HCT116 (cell line): ENCODE results near the gene POLD2. TPM values are rescaled to one million over a fixed set of nuclear protein-coding genes. Genes with fewer than 3 reads are reported as not detected.

ENCODE experiments used
- ATAC-seq: fragments of 200-7000 bp; cut with Tn5 transposase; 2 replicates; pipeline ENCODE4 v1.9.1; 2020; ENCODE audit warnings: mild to moderate bottlenecking, moderate library complexity
- BruUV-seq: library from RNA; stranded (reverse); fragments of 400-500 nt; replicated peaks from 2 replicates; lab custom pipeline; 2021; lab: Mats Ljungman, UMichigan
- CTCF ChIA-PET: fragments of 300-600 bp; sonication (Branson Sonifier 250); formaldehyde crosslinking; loops from one replicate; lab custom pipeline; 2021; ENCODE audit warnings: antibody characterized with exemption; lab: Charles Lee
- POLR2A ChIA-PET: fragments of 300-600, 350-600 bp; sonication (Branson Sonifier 250); formaldehyde crosslinking; loops from one replicate; lab custom pipeline; 2021; ENCODE audit warnings: antibody characterized with exemption; lab: Charles Lee
- RAD21 ChIA-PET, 2 experiments: fragments of 300-600 bp; sonication (Branson Sonifier 250); formaldehyde crosslinking; loops; one replicate each; lab custom pipeline; 2023; ENCODE audit warnings: low total read pairs in 2 of 2; ENCODE audit not compliant: uncharacterized antibody in 2 of 2, unreplicated experiment in 2 of 2, low non-redundant PET in 1 of 2; lab: Charles Lee
- DNase-seq: peaks from one replicate; pipeline ENCODE4 v3.0.0-alpha.2; 2010; ENCODE audit warnings: low read depth, low spot score
- H2AFZ ChIP-seq: fragments of 200-600 bp; shearing (Covaris generic), sonication (generic); 2 replicates; pipeline ENCODE4 v1.6.1; 2017; ENCODE audit warnings: low read depth, mixed run types, mixed read lengths, antibody characterized with exemption, low read length; ENCODE audit not compliant: poor library complexity, severe bottlenecking
- H3K27ac ChIP-seq: 2 replicates; pipeline ENCODE4 v1.5.1; 2012; ENCODE audit warnings: low read depth, low read length
- H3K27me3 ChIP-seq: fragments of 200-600 bp; sonication (generic); 2 replicates; pipeline ENCODE4 v1.6.1; 2016; ENCODE audit warnings: mixed run types, low read length, mixed read lengths; ENCODE audit not compliant: insufficient read depth
- H3K36me3 ChIP-seq, 2 experiments: fragments of 200-500 bp in 1 of 2; fragments of 200-600 bp in 1 of 2; sonication (Bioruptor generic) in 1 of 2; sonication (generic) in 1 of 2; 2 replicates each; pipeline versions ENCODE4 v1.5.1 to v1.6.1; 2014 to 2016; ENCODE audit warnings: low read length in 2 of 2, inconsistent platforms in 1 of 2, mixed read lengths in 1 of 2, mixed run types in 1 of 2; ENCODE audit not compliant: insufficient read depth in 2 of 2, control insufficient read depth in 1 of 2
- H3K4me1 ChIP-seq, 2 experiments: fragments of 200-600 bp in 1 of 2; sonication (generic) in 1 of 2; 2 replicates each; pipeline versions ENCODE4 v1.5.1 to v1.6.1; 2012 to 2017; ENCODE audit warnings: low read length in 2 of 2, inconsistent platforms in 1 of 2, mild to moderate bottlenecking in 1 of 2, mixed read lengths in 1 of 2, mixed run types in 1 of 2, moderate library complexity in 1 of 2; ENCODE audit not compliant: insufficient read depth in 2 of 2, control insufficient read depth in 1 of 2
- H3K4me2 ChIP-seq: fragments of 200-600 bp; sonication (generic); 2 replicates; pipeline ENCODE4 v1.6.1; 2017; ENCODE audit warnings: mixed run types, low read length, mixed read lengths
- H3K4me3 ChIP-seq, 2 experiments: fragments of 200-600 bp in 1 of 2; sonication (generic) in 1 of 2; replicated peaks in 1 of 2; 2 replicates each; pipeline ENCODE4 v1.5.1; 2011 to 2016; ENCODE audit warnings: low read length in 2 of 2, control low read depth in 1 of 2, low read depth in 1 of 2, mild to moderate bottlenecking in 1 of 2, mixed read lengths in 1 of 2, mixed run types in 1 of 2
- H3K79me2 ChIP-seq: fragments of 200-600 bp; sonication (generic); 2 replicates; pipeline ENCODE4 v1.6.1; 2017; ENCODE audit warnings: mild to moderate bottlenecking, mixed run types, low read length, moderate library complexity, mixed read lengths; ENCODE audit not compliant: insufficient read depth
- H3K9ac ChIP-seq: fragments of 200-600 bp; sonication (generic); 2 replicates; pipeline ENCODE4 v1.6.1; 2016; ENCODE audit warnings: low read length, mixed read lengths
- H3K9me2 ChIP-seq: fragments of 200-600 bp; sonication (generic), shearing (Covaris generic); 2 replicates; pipeline ENCODE4 v1.6.1; 2017; ENCODE audit warnings: mixed run types, mild to moderate bottlenecking, moderate library complexity; ENCODE audit not compliant: insufficient read depth
- H3K9me3 ChIP-seq, 2 experiments: fragments of 200-500 bp in 1 of 2; fragments of 200-600 bp in 1 of 2; sonication (Bioruptor generic) in 1 of 2; sonication (generic) in 1 of 2; 2 replicates each; pipeline ENCODE4 v1.6.1; 2014 to 2017; ENCODE audit warnings: low read length in 2 of 2, mixed read lengths in 2 of 2, inconsistent platforms in 1 of 2, low read depth in 1 of 2, mild to moderate bottlenecking in 1 of 2, mixed run types in 1 of 2, moderate library complexity in 1 of 2; ENCODE audit not compliant: control insufficient read depth in 1 of 2, insufficient read depth in 1 of 2
- H4K20me1 ChIP-seq: fragments of 200-600 bp; sonication (generic), shearing (Covaris generic); 2 replicates; pipeline ENCODE4 v1.6.1; 2017; ENCODE audit warnings: mixed run types, mild to moderate bottlenecking, moderate library complexity; ENCODE audit not compliant: insufficient read depth
- CBX3 ChIP-seq: IDR thresholded peaks from 2 replicates; pipeline ENCODE4 v1.6.1; 2012; ENCODE audit warnings: low read depth
- CTCF ChIP-seq, 3 experiments: fragments of 200-600 bp in 1 of 3; sonication (generic) in 1 of 3; IDR thresholded peaks in 2 of 3; conservative IDR thresholded peaks in 1 of 3; 2 replicates each; pipeline ENCODE4 v1.5.1; 2012 to 2017; ENCODE audit warnings: low read depth in 2 of 3, low read length in 2 of 3, antibody characterized with exemption in 1 of 3, borderline replicate concordance in 1 of 3, control low read depth in 1 of 3, mild to moderate bottlenecking in 1 of 3, mixed read lengths in 1 of 3, mixed run types in 1 of 3, moderate library complexity in 1 of 3; ENCODE audit not compliant: insufficient read depth in 1 of 3
- EGR1 ChIP-seq: IDR thresholded peaks from 2 replicates; pipeline ENCODE4 v1.6.1; 2012; ENCODE audit warnings: low read depth
- ELF1 ChIP-seq: IDR thresholded peaks from 2 replicates; pipeline ENCODE4 v1.6.1; 2012; ENCODE audit warnings: low read depth, borderline replicate concordance
- EZH2 ChIP-seq: fragments of 200-600 bp; sonication (generic); IDR thresholded peaks from 2 replicates; pipeline ENCODE4 v1.6.1; 2017; ENCODE audit warnings: antibody characterized with exemption, mixed run types
- EZH2phosphoT487 ChIP-seq: fragments of 200-600 bp; IDR thresholded peaks from 2 replicates; pipeline ENCODE4 v1.6.1; 2018; ENCODE audit warnings: antibody characterized with exemption, borderline replicate concordance
- JUND ChIP-seq: IDR thresholded peaks from 2 replicates; pipeline ENCODE4 v1.6.1; 2012
- MAX ChIP-seq: IDR thresholded peaks from 2 replicates; pipeline ENCODE4 v1.6.1; 2012
- POLR2AphosphoS5 ChIP-seq: IDR thresholded peaks from 2 replicates; pipeline ENCODE4 v1.6.1; 2011; ENCODE audit warnings: mild to moderate bottlenecking, low read depth, low read length, moderate library complexity
- RAD21 ChIP-seq: IDR thresholded peaks from 2 replicates; pipeline ENCODE4 v1.6.1; 2012; ENCODE audit warnings: low read depth, mild to moderate bottlenecking
- REST ChIP-seq: IDR thresholded peaks from 2 replicates; pipeline ENCODE4 v1.6.1; 2012; ENCODE audit warnings: low read depth
- SIN3A ChIP-seq: IDR thresholded peaks from 2 replicates; pipeline ENCODE4 v1.6.1; 2012; ENCODE audit warnings: low read depth
- SP1 ChIP-seq: IDR thresholded peaks from 2 replicates; pipeline ENCODE4 v1.6.1; 2012; ENCODE audit warnings: low read depth
- intact Hi-C: fragments of 100-400 bp; cut with micrococcal nuclease; formaldehyde crosslinking; loops from 2 replicates; pipeline ENCODE4 v1.10.0; 2022
- total RNA-seq: library from RNA; stranded (reverse); gene quantifications from one replicate; pipeline ENCODE4 v1.2.1, GENCODE V29; 2021; ENCODE audit not compliant: unreplicated experiment

POLD2 gene
- total RNA-seq, 1 experiment from 2014 or later = 237 TPM

- Histone ChIP-seq H3K27me3 (0 out of 2 replicates have a peak, but pooled peaks cover 5% of the 10 kb centered on the region), H3K79me2 (no peaks in the 10 kb centered on the region), H3K4me2 (no peak overlapping the region), H3K9me3 (no peaks in the 10 kb centered on the region), H3K4me3 (no peak overlapping the region), H3K4me1 (peaks cover 8% of the 10 kb centered on the region in 2 experiments), H3K9ac (no peak overlapping the region), H3K27ac (no peak overlapping the region), H3K9me2 (no peaks in the 10 kb centered on the region), H4K20me1 (no peaks in the 10 kb centered on the region), H2AFZ (no peak overlapping the region), H3K36me3 (no peaks in the 10 kb centered on the region)
- RAD21 ChIA-PET = no interaction called here
- intact Hi-C loops = no loop called here
- CTCF ChIA-PET = no interaction called here
- no peak for DNase-seq
- BruUV-seq = no TSS peak
- ATAC-seq = no peak
- POLR2A ChIA-PET = no interaction called here
- TF ChIP-seq CBX3 (no peak), SP1 (no peak), MAX (no peak), CTCF (IDR thresholded peaks at IDR 0.05 in 2 of 3, conservative IDR thresholded peaks at IDR 0.05 in 1 of 3; ENCODE audit: borderline replicate concordance in 1 of 3, insufficient read depth in 1 of 3, low read depth in 2 of 3, low read length in 2 of 3) (no peak), ELF1 (no peak), RAD21 (no peak), JUND (no peak), REST (no peak), POLR2AphosphoS5 (no peak), EZH2phosphoT487 (no peak), EZH2 (no peak), SIN3A (no peak), EGR1 (no peak)
These were observed 49.6 kb upstream of the POLD2 start for GRCh38 chr7:44172803-44173424.
